ENCODE data around the gene HIVEP3.

DNA sequence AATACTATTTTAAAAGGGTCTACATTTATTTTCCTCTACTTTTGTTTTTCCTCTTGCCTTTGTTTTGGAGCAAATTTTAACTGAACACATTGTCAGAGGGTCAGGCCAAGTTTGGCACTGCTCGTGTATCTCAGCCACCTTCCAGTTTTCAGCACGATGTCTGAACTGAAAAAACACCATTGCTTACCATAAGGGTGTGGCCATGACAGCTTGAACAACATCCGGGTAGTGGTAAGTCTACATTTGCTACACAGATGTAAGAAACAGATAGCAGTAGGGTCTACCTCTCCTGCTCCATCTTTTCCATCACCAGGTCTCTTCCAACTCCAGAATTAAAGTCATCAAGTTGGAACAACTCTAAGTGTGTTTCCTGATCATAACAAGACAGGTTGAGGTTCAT, 4.2 kb downstream of the HIVEP3 start:
- TF ChIP-seq, protein P1, sequence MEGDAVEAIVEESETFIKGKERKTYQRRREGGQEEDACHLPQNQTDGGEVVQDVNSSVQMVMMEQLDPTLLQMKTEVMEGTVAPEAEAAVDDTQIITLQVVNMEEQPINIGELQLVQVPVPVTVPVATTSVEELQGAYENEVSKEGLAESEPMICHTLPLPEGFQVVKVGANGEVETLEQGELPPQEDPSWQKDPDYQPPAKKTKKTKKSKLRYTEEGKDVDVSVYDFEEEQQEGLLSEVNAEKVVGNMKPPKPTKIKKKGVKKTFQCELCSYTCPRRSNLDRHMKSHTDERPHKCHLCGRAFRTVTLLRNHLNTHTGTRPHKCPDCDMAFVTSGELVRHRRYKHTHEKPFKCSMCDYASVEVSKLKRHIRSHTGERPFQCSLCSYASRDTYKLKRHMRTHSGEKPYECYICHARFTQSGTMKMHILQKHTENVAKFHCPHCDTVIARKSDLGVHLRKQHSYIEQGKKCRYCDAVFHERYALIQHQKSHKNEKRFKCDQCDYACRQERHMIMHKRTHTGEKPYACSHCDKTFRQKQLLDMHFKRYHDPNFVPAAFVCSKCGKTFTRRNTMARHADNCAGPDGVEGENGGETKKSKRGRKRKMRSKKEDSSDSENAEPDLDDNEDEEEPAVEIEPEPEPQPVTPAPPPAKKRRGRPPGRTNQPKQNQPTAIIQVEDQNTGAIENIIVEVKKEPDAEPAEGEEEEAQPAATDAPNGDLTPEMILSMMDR (conservative IDR thresholded peaks at IDR 0.05; ENCODE audit: low read length), result no peak
- no peak for TF ChIP-seq EZH2phosphoT487 (IDR thresholded peaks at IDR 0.05; ENCODE audit: borderline replicate concordance)

All from Loucy (cell line).